ENCODE results near the gene TMEM255A. TPM values are rescaled to one million over a fixed set of nuclear protein-coding genes. Genes with fewer than 3 reads are reported as not detected.
"Not testable (repeated sequence)": the region's sequence is repeated elsewhere in the genome, so short reads cannot be mapped to it uniquely, and the experiment has no call there.

TMEM255A gene
- total RNA-seq, 1 experiment from 2014 or later = 0.31 TPM

DNA sequence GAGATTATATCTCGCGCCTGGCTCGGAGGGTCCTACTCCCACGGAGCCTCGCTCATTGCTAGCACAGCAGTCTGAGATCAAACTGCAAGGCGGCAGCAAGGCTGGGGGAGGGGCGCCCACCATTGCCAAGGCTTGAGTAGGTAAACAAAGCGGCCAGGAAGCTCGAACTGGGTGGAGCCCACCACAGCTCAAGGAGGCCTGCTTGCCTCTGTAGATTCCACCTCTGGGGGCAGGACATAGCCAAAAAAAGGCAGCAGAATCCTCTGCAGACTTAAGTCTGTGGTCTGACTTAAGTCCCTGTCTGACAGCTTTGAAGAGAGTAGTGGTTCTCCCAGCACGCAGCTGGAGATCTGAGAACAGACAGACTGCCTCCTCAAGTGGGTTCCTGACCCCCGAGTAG lies 33.3 kb upstream of the TMEM255A start:
- H3K36me3 ChIP-seq (ENCODE audit: control insufficient read depth, insufficient read depth, low read length); H3K27ac ChIP-seq (ENCODE audit: low read length); intact Hi-C loops (cut with micrococcal nuclease; ENCODE audit: unreplicated experiment); CTCF ChIA-PET; H3K4me3 ChIP-seq (ENCODE audit: low read depth in 2 of 2, low read length in 2 of 2); DNase-seq (ENCODE audit: low read depth, low spot score); H3K27me3 ChIP-seq (ENCODE audit: control insufficient read depth, insufficient read depth, low read length); BruUV-seq (replicated peaks); ATAC-seq; in situ Hi-C loops (cut with HindIII; ENCODE audit: low pct_unique_long_range_greater_than_20kb, low sequenced_read_pairs); H3K9me3 ChIP-seq (ENCODE audit: control insufficient read depth, insufficient read depth, low read depth, low read length); H3K4me1 ChIP-seq (ENCODE audit: control insufficient read depth, insufficient read depth, low read length): not testable (repeated sequence)
- POLR2A ChIA-PET = interaction anchor here (0.6 kb wide), 1 partner anchor 257 kb away, joined by 9 read pairs; no protein-coding TSS in a partner anchor

DNA sequence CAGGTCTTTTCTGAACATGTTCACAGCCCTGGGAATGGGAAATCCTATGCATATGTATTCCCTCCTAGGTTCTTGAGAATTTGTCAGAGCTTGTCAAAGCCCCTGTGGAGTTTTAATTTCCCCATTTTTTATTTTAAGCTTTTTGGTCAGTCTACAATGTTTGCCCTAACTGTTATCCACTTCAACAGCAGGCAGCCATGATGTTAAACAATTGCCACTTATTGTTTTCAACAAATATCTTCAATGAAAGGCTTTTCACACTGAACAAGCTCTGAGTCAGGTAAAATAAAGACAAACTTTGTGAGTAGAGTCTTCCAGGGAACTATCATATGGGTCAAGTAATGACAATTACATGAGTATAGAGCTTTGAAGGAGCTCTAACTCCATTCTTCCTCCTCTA lies 25.6 kb upstream of the TMEM255A start:
- no peaks in the 10 kb centered on the region for H3K27me3 ChIP-seq (ENCODE audit: control insufficient read depth, insufficient read depth, low read length)
- in situ Hi-C loops (cut with HindIII; ENCODE audit: low pct_unique_long_range_greater_than_20kb, low sequenced_read_pairs) (no loop called here), intact Hi-C loops (cut with micrococcal nuclease; ENCODE audit: unreplicated experiment) (no loop called here)
- H3K4me1 ChIP-seq (ENCODE audit: control insufficient read depth, insufficient read depth, low read length) = no peaks in the 10 kb centered on the region
- DNase-seq (ENCODE audit: low read depth, low spot score) (no peak), ATAC-seq (no peak)
- H3K27ac ChIP-seq (ENCODE audit: low read length) = no peak overlapping the region
- TF ChIP-seq SIN3A (IDR thresholded peaks at IDR 0.05; ENCODE audit: borderline replicate concordance, insufficient read depth, low read depth, low read length) = no peak
- no peaks in the 10 kb centered on the region for H3K36me3 ChIP-seq (ENCODE audit: control insufficient read depth, insufficient read depth, low read length)
- no TSS peak for BruUV-seq (replicated peaks)
- no peak overlapping the region for H3K4me3 ChIP-seq (ENCODE audit: low read depth in 2 of 2, low read length in 2 of 2)
- ChIA-PET CTCF (no interaction called here), POLR2A (no interaction called here)
- H3K9me3 ChIP-seq (ENCODE audit: control insufficient read depth, insufficient read depth, low read depth, low read length) = no peaks in the 10 kb centered on the region

DNA sequence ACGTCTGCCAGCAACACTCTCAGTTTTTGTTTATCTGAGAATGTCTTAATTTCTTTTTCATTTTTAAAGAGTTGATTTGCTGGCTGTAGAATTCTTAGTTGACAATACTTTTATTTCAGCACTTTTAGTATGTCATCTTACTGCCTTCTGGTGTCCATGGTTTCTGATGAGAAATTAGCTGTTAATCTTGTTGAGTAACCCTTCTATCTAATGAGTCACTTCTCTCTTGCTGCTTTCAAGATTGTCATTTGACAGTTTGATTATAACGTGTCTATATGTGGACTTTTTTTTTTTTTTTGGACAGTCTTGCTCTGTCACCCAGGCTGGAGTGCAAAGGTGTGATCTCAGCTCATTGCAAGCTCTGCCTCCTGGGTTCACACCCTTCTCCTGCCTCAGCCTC lies 24.0 kb upstream of the TMEM255A start:
- DNase-seq (ENCODE audit: low read depth, low spot score) = no peak
- Histone ChIP-seq H3K27me3 (ENCODE audit: control insufficient read depth, insufficient read depth, low read length) (no peaks in the 10 kb centered on the region), H3K4me1 (ENCODE audit: control insufficient read depth, insufficient read depth, low read length) (no peaks in the 10 kb centered on the region), H3K4me3 (ENCODE audit: low read depth in 2 of 2, low read length in 2 of 2) (no peak overlapping the region), H3K36me3 (ENCODE audit: control insufficient read depth, insufficient read depth, low read length) (no peaks in the 10 kb centered on the region), H3K27ac (ENCODE audit: low read length) (no peak overlapping the region), H3K9me3 (ENCODE audit: control insufficient read depth, insufficient read depth, low read depth, low read length) (no peaks in the 10 kb centered on the region)
- intact Hi-C loops (cut with micrococcal nuclease; ENCODE audit: unreplicated experiment) = no loop called here
- no peak for ATAC-seq
- ChIA-PET CTCF (no interaction called here), POLR2A (no interaction called here)
- TF ChIP-seq, protein P1, sequence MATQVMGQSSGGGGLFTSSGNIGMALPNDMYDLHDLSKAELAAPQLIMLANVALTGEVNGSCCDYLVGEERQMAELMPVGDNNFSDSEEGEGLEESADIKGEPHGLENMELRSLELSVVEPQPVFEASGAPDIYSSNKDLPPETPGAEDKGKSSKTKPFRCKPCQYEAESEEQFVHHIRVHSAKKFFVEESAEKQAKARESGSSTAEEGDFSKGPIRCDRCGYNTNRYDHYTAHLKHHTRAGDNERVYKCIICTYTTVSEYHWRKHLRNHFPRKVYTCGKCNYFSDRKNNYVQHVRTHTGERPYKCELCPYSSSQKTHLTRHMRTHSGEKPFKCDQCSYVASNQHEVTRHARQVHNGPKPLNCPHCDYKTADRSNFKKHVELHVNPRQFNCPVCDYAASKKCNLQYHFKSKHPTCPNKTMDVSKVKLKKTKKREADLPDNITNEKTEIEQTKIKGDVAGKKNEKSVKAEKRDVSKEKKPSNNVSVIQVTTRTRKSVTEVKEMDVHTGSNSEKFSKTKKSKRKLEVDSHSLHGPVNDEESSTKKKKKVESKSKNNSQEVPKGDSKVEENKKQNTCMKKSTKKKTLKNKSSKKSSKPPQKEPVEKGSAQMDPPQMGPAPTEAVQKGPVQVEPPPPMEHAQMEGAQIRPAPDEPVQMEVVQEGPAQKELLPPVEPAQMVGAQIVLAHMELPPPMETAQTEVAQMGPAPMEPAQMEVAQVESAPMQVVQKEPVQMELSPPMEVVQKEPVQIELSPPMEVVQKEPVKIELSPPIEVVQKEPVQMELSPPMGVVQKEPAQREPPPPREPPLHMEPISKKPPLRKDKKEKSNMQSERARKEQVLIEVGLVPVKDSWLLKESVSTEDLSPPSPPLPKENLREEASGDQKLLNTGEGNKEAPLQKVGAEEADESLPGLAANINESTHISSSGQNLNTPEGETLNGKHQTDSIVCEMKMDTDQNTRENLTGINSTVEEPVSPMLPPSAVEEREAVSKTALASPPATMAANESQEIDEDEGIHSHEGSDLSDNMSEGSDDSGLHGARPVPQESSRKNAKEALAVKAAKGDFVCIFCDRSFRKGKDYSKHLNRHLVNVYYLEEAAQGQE (IDR thresholded peaks at IDR 0.05; ENCODE audit: insufficient read depth in 1 of 2, low read depth in 2 of 2, low read length in 1 of 2) = no peak
- TF ChIP-seq POLR2AphosphoS5 (IDR thresholded peaks at IDR 0.05; ENCODE audit: low read depth, low read length) (no peak), SIN3A (IDR thresholded peaks at IDR 0.05; ENCODE audit: borderline replicate concordance, insufficient read depth, low read depth, low read length) (no peak), TCF7L2 (IDR thresholded peaks at IDR 0.05; ENCODE audit: low read depth, low read length) (no peak)
- TF ChIP-seq, protein P2, sequence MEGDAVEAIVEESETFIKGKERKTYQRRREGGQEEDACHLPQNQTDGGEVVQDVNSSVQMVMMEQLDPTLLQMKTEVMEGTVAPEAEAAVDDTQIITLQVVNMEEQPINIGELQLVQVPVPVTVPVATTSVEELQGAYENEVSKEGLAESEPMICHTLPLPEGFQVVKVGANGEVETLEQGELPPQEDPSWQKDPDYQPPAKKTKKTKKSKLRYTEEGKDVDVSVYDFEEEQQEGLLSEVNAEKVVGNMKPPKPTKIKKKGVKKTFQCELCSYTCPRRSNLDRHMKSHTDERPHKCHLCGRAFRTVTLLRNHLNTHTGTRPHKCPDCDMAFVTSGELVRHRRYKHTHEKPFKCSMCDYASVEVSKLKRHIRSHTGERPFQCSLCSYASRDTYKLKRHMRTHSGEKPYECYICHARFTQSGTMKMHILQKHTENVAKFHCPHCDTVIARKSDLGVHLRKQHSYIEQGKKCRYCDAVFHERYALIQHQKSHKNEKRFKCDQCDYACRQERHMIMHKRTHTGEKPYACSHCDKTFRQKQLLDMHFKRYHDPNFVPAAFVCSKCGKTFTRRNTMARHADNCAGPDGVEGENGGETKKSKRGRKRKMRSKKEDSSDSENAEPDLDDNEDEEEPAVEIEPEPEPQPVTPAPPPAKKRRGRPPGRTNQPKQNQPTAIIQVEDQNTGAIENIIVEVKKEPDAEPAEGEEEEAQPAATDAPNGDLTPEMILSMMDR (IDR thresholded peaks at IDR 0.05) = no peak
- no TSS peak for BruUV-seq (replicated peaks)
- in situ Hi-C loops (cut with HindIII; ENCODE audit: low pct_unique_long_range_greater_than_20kb, low sequenced_read_pairs) = no loop called here

Measured in Panc1 (cell line).